ENCODE measurements around the gene WRAP73.

- TF ChIP-seq MAX (CRISPR knock-in tag; IDR thresholded peaks at IDR 0.05) = no peak
- no peak for TF ChIP-seq ELK1 (CRISPR knock-in tag; IDR thresholded peaks at IDR 0.05)
- no peak for TF ChIP-seq CREB1 (IDR thresholded peaks at IDR 0.05)
- no peak for TF ChIP-seq CREB1 (CRISPR knock-in tag; IDR thresholded peaks at IDR 0.05)
- no peak for TF ChIP-seq TBL1XR1 (IDR thresholded peaks at IDR 0.05; ENCODE audit: low read length in 2 of 2)
- no peak for TF ChIP-seq PRDM10 (IDR thresholded peaks at IDR 0.05; ENCODE audit: partially characterized antibody)
- no peak for TF ChIP-seq SP1 (CRISPR knock-in tag; IDR thresholded peaks at IDR 0.05)
- TF ChIP-seq CREB3 (tag; conservative IDR thresholded peaks at IDR 0.05; ENCODE audit: low read depth) = no peak
- no peak for TF ChIP-seq HMGN3 (IDR thresholded peaks at IDR 0.05; ENCODE audit: borderline replicate concordance, extremely low read depth, insufficient read length, low read depth, low read length)
- no peak for TF ChIP-seq USF2 (CRISPR knock-in tag; IDR thresholded peaks at IDR 0.05)
- TF ChIP-seq MIER1 (IDR thresholded peaks at IDR 0.05; ENCODE audit: low read depth) = no peak
- TF ChIP-seq RAD21 (CRISPR knock-in tag; conservative IDR thresholded peaks at IDR 0.05 in 1 of 2, IDR thresholded peaks at IDR 0.05 in 1 of 2) = no peak
- no peak for TF ChIP-seq LARP7 (IDR thresholded peaks at IDR 0.05)
Measured at GRCh38 chr1:3669971-3670431, 20.1 kb upstream of the WRAP73 start.
